ENCODE measurements around the gene COMTD1.
"Not testable (repeated sequence)": the region's sequence is repeated elsewhere in the genome, so short reads cannot be mapped to it uniquely, and the experiment has no call there.

The COMTD1 gene

DNA sequence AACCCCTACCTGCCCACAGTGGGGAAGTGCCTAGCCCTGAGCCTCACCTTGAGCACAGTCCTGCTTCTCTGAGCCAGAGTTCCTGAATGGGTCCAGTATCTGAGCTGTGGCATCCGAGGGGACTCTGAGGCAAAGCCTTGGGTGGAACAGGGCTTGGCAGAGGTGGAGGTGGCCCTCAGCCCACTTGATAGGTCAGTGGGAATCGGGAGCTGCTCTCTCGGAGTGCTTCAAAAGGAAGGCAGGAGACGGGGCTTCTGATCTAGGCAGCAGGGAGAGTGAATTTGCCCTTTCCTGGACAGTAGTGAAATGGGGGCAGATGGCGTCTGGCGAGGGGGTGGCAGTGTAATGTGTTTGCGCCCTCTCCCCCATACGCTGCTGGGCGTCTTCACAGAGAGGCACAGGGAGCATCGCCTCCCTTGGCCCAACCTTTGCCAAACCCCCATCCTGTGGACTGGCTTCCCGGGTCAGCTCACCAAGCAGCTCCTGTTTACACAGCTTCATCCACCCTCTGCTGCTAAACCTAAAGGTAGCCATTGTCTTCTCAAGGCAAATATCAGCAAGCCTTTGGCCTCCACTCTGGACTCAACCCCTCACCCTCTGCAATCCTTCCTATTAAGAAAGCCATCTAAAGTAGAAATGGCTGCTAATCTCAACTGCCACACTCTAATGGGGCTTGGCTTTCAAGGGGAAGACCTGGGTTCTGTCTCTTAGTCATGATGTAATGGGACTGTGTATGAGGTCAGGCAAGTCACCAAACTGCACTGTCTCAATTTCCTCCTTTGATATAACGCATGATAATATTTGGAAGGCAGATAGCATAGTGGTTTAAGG, 46.3 kb downstream of the COMTD1 start:
- FAIRE-seq, result no peak

DNA sequence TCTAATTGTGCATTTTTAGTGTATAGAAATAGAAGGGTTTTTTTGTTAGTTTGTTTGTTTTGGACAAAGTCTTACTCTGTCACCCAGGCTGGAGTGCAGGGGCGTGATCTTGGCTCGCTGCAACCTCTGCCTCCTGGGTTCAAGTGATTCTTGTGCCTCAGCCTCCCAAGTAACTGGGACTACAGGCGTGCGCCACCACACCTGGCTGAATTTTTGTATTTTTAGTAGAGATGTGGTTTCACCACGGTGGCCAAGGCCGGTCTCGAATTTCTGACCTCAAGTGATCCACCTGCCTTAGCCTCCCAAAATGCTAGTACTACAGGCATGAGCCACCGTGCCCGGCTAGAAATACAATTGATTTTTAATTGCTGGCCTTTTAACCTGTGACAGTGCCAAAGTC, 47.2 kb downstream of the COMTD1 start:
- not testable (repeated sequence) for FAIRE-seq

DNA sequence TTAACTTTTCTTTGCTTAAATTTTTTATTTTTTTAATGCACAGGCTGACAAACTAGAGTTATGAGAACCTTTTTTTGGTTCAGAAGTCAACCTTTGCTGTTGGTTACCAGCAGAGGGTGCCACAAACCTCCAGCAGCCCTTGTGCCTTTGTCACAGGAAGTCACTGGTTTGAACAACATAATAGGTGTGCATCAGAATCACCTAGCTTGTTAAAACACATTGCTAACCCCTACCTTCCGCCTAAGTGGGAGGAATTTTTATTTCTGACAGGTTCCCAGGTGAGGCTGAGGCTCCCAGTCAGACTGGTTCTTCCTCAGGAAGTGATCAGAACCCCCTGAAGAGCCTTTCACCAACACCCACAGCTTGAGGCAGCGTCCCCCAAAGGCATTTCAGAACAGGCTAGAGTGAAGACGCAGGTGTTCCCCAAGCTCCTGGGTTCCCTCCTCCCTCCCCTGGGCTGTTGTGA, 47.8 kb downstream of the COMTD1 start:
- no peak for FAIRE-seq

DNA sequence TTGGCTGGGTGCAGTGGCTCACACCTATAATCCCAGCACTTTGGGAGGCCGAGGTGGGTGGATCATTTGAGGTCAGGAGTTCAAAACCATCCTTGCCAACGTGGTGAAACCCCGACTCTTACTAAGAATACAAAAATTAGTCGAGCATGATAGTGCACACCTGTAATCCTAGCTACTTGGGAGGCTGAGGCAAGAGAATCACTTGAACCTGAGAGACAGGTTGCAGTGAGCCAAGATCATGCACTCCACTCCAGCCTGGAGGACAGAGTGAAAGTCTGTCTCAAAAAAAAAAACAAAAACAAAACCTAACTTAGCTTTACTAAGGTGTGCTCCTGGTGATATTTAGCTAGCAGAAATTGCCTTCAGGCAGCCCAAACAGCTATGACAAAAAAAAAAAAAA, 49.4 kb downstream of the COMTD1 start:
- FAIRE-seq, result no peak

All from islet of Langerhans (tissue), 1 donor.